DMS114 treated with DMSO at 0.1 percent for 48 hours (cell line): ENCODE data around the gene IKZF4.
"Not testable (repeated sequence)": the region's sequence is repeated elsewhere in the genome, so short reads cannot be mapped to it uniquely, and the experiment has no call there.

ENCODE experiments used
- DNase-seq: peaks from one replicate; lab custom pipeline; 2025; ENCODE audit not compliant: unreplicated experiment; lab: John Stamatoyannopoulos, UW

IKZF4 gene

GRCh38 chr12:55997535-55997859 is 23.3 kb upstream of the IKZF4 start:
- DNase-seq: no peak

- not testable (repeated sequence) for DNase-seq
These were observed 21.3 kb upstream of the IKZF4 start for GRCh38 chr12:55999522-55999921.

- not testable (repeated sequence) for DNase-seq
These were observed 20.8 kb upstream of the IKZF4 start for GRCh38 chr12:55999999-56000540.

GRCh38 chr12:56001487-56002100 is 19.2 kb upstream of the IKZF4 start:
- no peak for DNase-seq

- not testable (repeated sequence) for DNase-seq
These were observed 17.5 kb upstream of the IKZF4 start for GRCh38 chr12:56003376-56003775.

- no peak for DNase-seq
These were observed 16.6 kb upstream of the IKZF4 start for GRCh38 chr12:56004211-56004610.

GRCh38 chr12:56007564-56008559 is 13.0 kb upstream of the IKZF4 start:
- peak; percentile 63 for DNase-seq

GRCh38 chr12:56010111-56010570 is 10.7 kb upstream of the IKZF4 start:
- DNase-seq: no peak

- no peak for DNase-seq
These were observed 9.2 kb upstream of the IKZF4 start for GRCh38 chr12:56011509-56012090.

GRCh38 chr12:56013482-56013881 is 7.4 kb upstream of the IKZF4 start:
- DNase-seq: no peak

- DNase-seq: no peak
These were observed 6.6 kb upstream of the IKZF4 start for GRCh38 chr12:56014205-56014604.

- no peak for DNase-seq
These were observed 3.7 kb upstream of the IKZF4 start for GRCh38 chr12:56017181-56017580.

- DNase-seq: no peak
These were observed 2.5 kb upstream of the IKZF4 start for GRCh38 chr12:56018356-56018755.

- DNase-seq: no peak
These were observed 1.1 kb downstream of the IKZF4 start for GRCh38 chr12:56021889-56022497.

GRCh38 chr12:56028511-56029165 is 7.8 kb downstream of the IKZF4 start:
- DNase-seq: no peak

- DNase-seq: no peak
These were observed 8.3 kb downstream of the IKZF4 start for GRCh38 chr12:56029166-56029519.

GRCh38 chr12:56029666-56030293 is 8.9 kb downstream of the IKZF4 start:
- peak; percentile 56 for DNase-seq

- DNase-seq: no peak
These were observed 11.1 kb downstream of the IKZF4 start for GRCh38 chr12:56031987-56032386.

- no peak for DNase-seq
These were observed 13.9 kb downstream of the IKZF4 start for GRCh38 chr12:56034586-56035332.

- DNase-seq: no peak
These were observed 16.3 kb downstream of the IKZF4 start for GRCh38 chr12:56037161-56037560.
